WTC11 (cell line): ENCODE results near the gene NPW. TPM values are rescaled to one million over a fixed set of nuclear protein-coding genes. Genes with fewer than 3 reads are reported as not detected.

Experiments used
- ATAC-seq: fragments of 200-7000 bp; cut with Tn5 transposase; 2 replicates; pipeline ENCODE4 v1.10.0; 2021; ENCODE audit warnings: mild to moderate bottlenecking, moderate library complexity
- CTCF ChIA-PET: fragments of 300-600 bp; sonication (Branson Sonifier 250); formaldehyde crosslinking; loops from one replicate; lab custom pipeline; 2021; ENCODE audit warnings: antibody characterized with exemption; lab: Charles Lee
- POLR2A ChIA-PET: fragments of 350-600 bp; sonication (Branson Sonifier 250); formaldehyde crosslinking; loops from one replicate; lab custom pipeline; 2021; ENCODE audit warnings: antibody characterized with exemption; lab: Charles Lee
- DNase-seq: peaks from one replicate; pipeline ENCODE4 v3.0.0; 2021; ENCODE audit warnings: low spot score
- H3K27ac Mint-ChIP-seq: 2 replicates; pipeline ENCODE4 v1.8.0; 2021; ENCODE audit warnings: mixed read lengths
- H3K27me3 Mint-ChIP-seq: 2 replicates; pipeline ENCODE4 v1.8.0; 2021; ENCODE audit warnings: low read depth, mild to moderate bottlenecking, moderate library complexity, mixed read lengths
- H3K36me3 Mint-ChIP-seq: 2 replicates; pipeline ENCODE4 v1.8.0; 2021; ENCODE audit warnings: mixed read lengths
- H3K4me1 Mint-ChIP-seq: 2 replicates; pipeline ENCODE4 v1.8.0; 2022; ENCODE audit warnings: mixed read lengths
- H3K4me3 Mint-ChIP-seq: 2 replicates; pipeline ENCODE4 v1.8.0; 2021; ENCODE audit warnings: mild to moderate bottlenecking, moderate library complexity, mixed read lengths
- H3K9me3 Mint-ChIP-seq: 2 replicates; pipeline ENCODE4 v1.8.0; 2021; ENCODE audit warnings: mixed read lengths
- ATF1 ChIP-seq: sonication (generic); formaldehyde crosslinking; IDR thresholded peaks from 2 replicates; pipeline ENCODE4 v1.8.1; 2023; ENCODE audit warnings: mild to moderate bottlenecking, moderate library complexity, missing genetic modification reagents
- ATF3 ChIP-seq: sonication (generic); formaldehyde crosslinking; conservative IDR thresholded peaks from 2 replicates; pipeline ENCODE4 v1.8.1; 2022; ENCODE audit warnings: mild to moderate bottlenecking, missing genetic modification reagents
- ATF6 ChIP-seq: sonication (generic); formaldehyde crosslinking; IDR thresholded peaks from 2 replicates; pipeline ENCODE4 v1.8.1; 2023; ENCODE audit warnings: mild to moderate bottlenecking, missing genetic modification reagents
- ERG ChIP-seq: fragments of 250-450 bp; sonication (Bioruptor Pico); IDR thresholded peaks from 2 replicates; pipeline ENCODE4 v1.8.0; 2021; ENCODE audit warnings: mild to moderate bottlenecking
- FOXP1 ChIP-seq: sonication (generic); formaldehyde crosslinking; IDR thresholded peaks from 2 replicates; pipeline ENCODE4 v1.8.0; 2022; ENCODE audit warnings: missing genetic modification reagents, mild to moderate bottlenecking, moderate library complexity, borderline replicate concordance
- GABPB1 ChIP-seq: sonication (generic); formaldehyde crosslinking; IDR thresholded peaks from 2 replicates; pipeline ENCODE4 v1.8.1; 2023; ENCODE audit warnings: mild to moderate bottlenecking, missing genetic modification reagents
- GRHL2 ChIP-seq: fragments of 250-450 bp; sonication (Bioruptor Pico); IDR thresholded peaks from 2 replicates; pipeline ENCODE4 v1.8.0; 2022; ENCODE audit warnings: mild to moderate bottlenecking, moderate library complexity; ENCODE audit not compliant: insufficient replicate concordance, severe bottlenecking
- JAZF1 ChIP-seq: fragments of 250-450 bp; sonication (Bioruptor Pico); IDR thresholded peaks from 2 replicates; pipeline ENCODE4 v1.9.0; 2021; ENCODE audit warnings: moderate library complexity, mild to moderate bottlenecking, inconsistent platforms
- JUN ChIP-seq: sonication (generic); formaldehyde crosslinking; IDR thresholded peaks from 2 replicates; pipeline ENCODE4 v1.8.0; 2023; ENCODE audit warnings: mild to moderate bottlenecking, missing genetic modification reagents
- NR3C1 ChIP-seq: sonication (generic); formaldehyde crosslinking; conservative IDR thresholded peaks from 2 replicates; pipeline ENCODE4 v1.8.1; 2023; ENCODE audit warnings: low read depth, mild to moderate bottlenecking, missing genetic modification reagents
- SMAD3 ChIP-seq: sonication (generic); formaldehyde crosslinking; IDR thresholded peaks from 2 replicates; pipeline ENCODE4 v1.8.0; 2022; ENCODE audit warnings: missing genetic modification reagents, mild to moderate bottlenecking, borderline replicate concordance
- SMAD4 ChIP-seq: sonication (generic); formaldehyde crosslinking; IDR thresholded peaks from 2 replicates; pipeline ENCODE4 v1.8.0; 2022; ENCODE audit warnings: mild to moderate bottlenecking, missing genetic modification reagents
- SOX15 ChIP-seq: fragments of 250-450 bp; sonication (Bioruptor Pico); IDR thresholded peaks from 2 replicates; pipeline ENCODE4 v1.9.0; 2021; ENCODE audit warnings: mild to moderate bottlenecking
- TEAD4 ChIP-seq: sonication (generic); formaldehyde crosslinking; IDR thresholded peaks from 2 replicates; pipeline ENCODE4 v1.8.0; 2022; ENCODE audit warnings: mild to moderate bottlenecking, missing genetic modification reagents
- ZNF219 ChIP-seq: sonication (generic); formaldehyde crosslinking; IDR thresholded peaks from 2 replicates; pipeline ENCODE4 v1.8.0; 2023; ENCODE audit warnings: missing genetic modification reagents, mild to moderate bottlenecking, borderline replicate concordance
- ZNF317 ChIP-seq: sonication (generic); formaldehyde crosslinking; IDR thresholded peaks from 2 replicates; pipeline ENCODE4 v1.8.1; 2023; ENCODE audit warnings: low read depth, mild to moderate bottlenecking, moderate library complexity, missing genetic modification reagents, borderline replicate concordance
- total RNA-seq: library from RNA; stranded (reverse); gene quantifications from 3 replicates; pipeline ENCODE4 v1.2.3, GENCODE V29; 2021
- TF ChIP-seq, protein P1 (sequence below): sonication (generic); formaldehyde crosslinking; IDR thresholded peaks from 2 replicates; pipeline ENCODE4 v1.8.1; 2022; ENCODE audit warnings: missing genetic modification reagents, borderline replicate concordance
- TF ChIP-seq, protein P2 (sequence below): sonication (generic); formaldehyde crosslinking; IDR thresholded peaks from 2 replicates; pipeline ENCODE4 v1.8.0; 2023; ENCODE audit warnings: mild to moderate bottlenecking, missing genetic modification reagents

Gene NPW
- total RNA-seq, 1 experiment from 2014 or later, result 15.2 TPM

GRCh38 chr16:2037647-2038381 lies 18.2 kb downstream of the NPW start:
- no peaks in the 10 kb centered on the region for H3K36me3 Mint-ChIP-seq
- no peaks in the 10 kb centered on the region for H3K27me3 Mint-ChIP-seq
- DNase-seq, result no peak
- no peak overlapping the region for H3K4me3 Mint-ChIP-seq
- POLR2A ChIA-PET, result no interaction called here
- H3K4me1 Mint-ChIP-seq, result no peaks in the 10 kb centered on the region
- H3K27ac Mint-ChIP-seq, result peak overlapping the region; percentile 74; the same call in 1 of the 2 replicates
- no peak for TF ChIP-seq ERG (CRISPR knock-in tag)
- TF ChIP-seq ATF1 (CRISPR knock-in tag), result no peak
- TF ChIP-seq NR3C1, result no peak
- TF ChIP-seq, protein P1, sequence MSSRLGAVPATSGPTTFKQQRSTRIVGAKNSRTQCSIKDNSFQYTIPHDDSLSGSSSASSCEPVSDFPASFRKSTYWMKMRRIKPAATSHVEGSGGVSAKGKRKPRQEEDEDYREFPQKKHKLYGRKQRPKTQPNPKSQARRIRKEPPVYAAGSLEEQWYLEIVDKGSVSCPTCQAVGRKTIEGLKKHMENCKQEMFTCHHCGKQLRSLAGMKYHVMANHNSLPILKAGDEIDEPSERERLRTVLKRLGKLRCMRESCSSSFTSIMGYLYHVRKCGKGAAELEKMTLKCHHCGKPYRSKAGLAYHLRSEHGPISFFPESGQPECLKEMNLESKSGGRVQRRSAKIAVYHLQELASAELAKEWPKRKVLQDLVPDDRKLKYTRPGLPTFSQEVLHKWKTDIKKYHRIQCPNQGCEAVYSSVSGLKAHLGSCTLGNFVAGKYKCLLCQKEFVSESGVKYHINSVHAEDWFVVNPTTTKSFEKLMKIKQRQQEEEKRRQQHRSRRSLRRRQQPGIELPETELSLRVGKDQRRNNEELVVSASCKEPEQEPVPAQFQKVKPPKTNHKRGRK (CRISPR knock-in tag), result no peak
- no peak for TF ChIP-seq SMAD4
- TF ChIP-seq JAZF1 (CRISPR knock-in tag), result no peak
- TF ChIP-seq GRHL2 (CRISPR knock-in tag), result no peak
- TF ChIP-seq, protein P2, sequence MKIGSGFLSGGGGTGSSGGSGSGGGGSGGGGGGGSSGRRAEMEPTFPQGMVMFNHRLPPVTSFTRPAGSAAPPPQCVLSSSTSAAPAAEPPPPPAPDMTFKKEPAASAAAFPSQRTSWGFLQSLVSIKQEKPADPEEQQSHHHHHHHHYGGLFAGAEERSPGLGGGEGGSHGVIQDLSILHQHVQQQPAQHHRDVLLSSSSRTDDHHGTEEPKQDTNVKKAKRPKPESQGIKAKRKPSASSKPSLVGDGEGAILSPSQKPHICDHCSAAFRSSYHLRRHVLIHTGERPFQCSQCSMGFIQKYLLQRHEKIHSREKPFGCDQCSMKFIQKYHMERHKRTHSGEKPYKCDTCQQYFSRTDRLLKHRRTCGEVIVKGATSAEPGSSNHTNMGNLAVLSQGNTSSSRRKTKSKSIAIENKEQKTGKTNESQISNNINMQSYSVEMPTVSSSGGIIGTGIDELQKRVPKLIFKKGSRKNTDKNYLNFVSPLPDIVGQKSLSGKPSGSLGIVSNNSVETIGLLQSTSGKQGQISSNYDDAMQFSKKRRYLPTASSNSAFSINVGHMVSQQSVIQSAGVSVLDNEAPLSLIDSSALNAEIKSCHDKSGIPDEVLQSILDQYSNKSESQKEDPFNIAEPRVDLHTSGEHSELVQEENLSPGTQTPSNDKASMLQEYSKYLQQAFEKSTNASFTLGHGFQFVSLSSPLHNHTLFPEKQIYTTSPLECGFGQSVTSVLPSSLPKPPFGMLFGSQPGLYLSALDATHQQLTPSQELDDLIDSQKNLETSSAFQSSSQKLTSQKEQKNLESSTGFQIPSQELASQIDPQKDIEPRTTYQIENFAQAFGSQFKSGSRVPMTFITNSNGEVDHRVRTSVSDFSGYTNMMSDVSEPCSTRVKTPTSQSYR (CRISPR knock-in tag), result no peak
- TF ChIP-seq, all 79 proteins: peak for 0
- CTCF ChIA-PET, result interaction anchor here (0.6 to 1.4 kb wide), 3 partner anchors 14 to 103 kb away, joined by 3 to 4 read pairs (median 3); no protein-coding TSS in a partner anchor
- no peaks in the 10 kb centered on the region for H3K9me3 Mint-ChIP-seq
- ATAC-seq, result no peak

DNA sequence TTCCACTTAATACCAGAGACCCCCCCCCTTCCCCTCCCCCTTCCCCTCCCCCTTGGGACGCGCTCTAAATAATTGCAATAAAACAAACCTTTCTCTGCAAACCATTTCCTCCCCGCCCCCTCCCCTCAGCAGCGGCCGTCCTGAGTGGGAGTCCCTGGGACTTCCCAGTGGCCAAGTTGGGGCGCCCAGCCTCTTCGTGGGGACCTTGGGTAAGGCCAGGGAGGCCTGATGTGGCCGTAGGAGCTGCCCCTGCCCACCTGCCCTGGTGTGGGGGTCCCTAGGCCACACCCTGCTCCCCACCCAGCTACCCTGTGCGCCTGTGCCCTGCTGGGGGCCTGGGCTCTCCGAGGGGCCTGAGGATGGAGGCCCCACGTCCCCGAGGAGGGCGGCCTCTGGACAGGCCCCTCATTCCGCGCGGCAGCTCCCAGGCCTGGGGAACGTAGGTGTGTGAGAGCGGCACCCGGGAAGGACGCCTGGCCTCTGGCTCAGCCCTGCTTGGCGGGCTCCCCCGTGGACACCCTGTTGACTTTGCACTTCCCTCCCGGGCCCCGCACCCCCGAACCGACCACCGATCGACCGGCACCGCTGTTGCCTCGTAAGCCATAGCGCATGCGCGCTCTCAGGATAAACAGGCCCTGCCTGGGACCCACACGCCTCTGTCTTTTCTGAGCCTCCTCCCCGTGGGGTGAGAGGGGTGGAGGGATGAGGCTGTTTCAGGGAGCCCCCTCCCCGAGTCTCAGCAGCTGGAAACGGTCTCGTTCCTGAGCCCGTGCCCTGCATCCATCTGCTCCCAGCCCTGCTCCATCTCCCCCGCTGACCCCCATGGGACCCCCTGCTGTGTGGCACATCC lies 19.0 kb downstream of the NPW start:
- Mint-ChIP-seq H3K9me3 (no peaks in the 10 kb centered on the region), H3K36me3 (no peaks in the 10 kb centered on the region; the same call in 1 of the 2 replicates), H3K4me1 (no peaks in the 10 kb centered on the region), H3K27me3 (no peaks in the 10 kb centered on the region), H3K4me3 (no peak overlapping the region), H3K27ac (no peak overlapping the region; the same call in 1 of the 2 replicates)
- ATAC-seq, result no peak
- ChIA-PET POLR2A (no interaction called here), CTCF (interaction anchor here (0.9 to 3.0 kb wide), 3 partner anchors 15 to 35 kb away, joined by 3 to 11 read pairs (median 4); no protein-coding TSS in a partner anchor)
- TF ChIP-seq ATF1 (CRISPR knock-in tag) (no peak), ZNF219 (CRISPR knock-in tag) (no peak), GABPB1 (CRISPR knock-in tag) (no peak; the same call in 1 of the 2 replicates), ZNF317 (CRISPR knock-in tag) (no peak), ATF3 (CRISPR knock-in tag) (no peak), JUN (CRISPR knock-in tag) (no peak), FOXP1 (CRISPR knock-in tag) (no peak), SMAD3 (no peak), ATF6 (CRISPR knock-in tag) (no peak), TEAD4 (no peak), SOX15 (CRISPR knock-in tag) (no peak)
- DNase-seq, result no peak
